ENCODE data around the gene BBOF1.
A peak's percentile ranks its signal among the peaks of the same experiment; 100 is the strongest.

BBOF1 gene

DNA sequence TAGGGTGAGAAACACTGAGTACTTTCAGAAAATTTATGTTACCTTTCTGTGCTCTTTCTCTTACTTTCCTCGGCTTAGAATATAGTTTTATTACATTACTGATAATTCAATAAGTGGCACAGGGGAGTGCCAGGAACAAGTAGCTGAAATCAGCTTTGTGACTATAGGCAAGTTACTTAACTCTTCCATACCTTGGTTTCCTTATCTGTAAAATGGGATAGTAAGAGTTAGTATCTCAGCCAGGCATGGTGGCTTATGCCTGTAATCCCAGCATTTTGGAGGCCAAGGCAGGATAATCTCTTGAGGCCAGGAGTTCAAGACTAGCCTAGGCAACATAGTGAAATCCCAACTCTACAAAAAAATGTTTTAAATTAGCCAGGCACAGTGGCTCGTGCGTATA is 15.4 kb downstream of the BBOF1 start:
- no peak for DNase-seq

DNA sequence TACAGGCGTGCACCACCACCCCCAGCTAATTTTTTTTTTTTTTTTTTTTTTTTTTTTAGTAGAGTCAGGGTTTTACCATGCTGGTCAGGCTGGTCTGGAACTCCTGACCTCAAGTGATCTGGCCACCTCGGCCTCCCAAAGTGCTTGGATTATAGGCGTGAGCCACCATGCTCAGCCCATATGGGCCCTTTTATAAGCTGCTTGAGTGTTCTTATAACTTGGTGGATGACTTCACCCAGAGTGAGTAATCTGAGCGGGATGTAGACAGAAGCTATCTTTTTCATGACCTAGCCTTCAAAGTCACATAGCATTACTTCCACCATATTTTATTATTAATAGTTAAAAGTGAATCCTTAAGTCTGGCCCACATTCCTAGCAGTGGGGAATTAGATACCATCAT is 16.4 kb downstream of the BBOF1 start:
- DNase-seq, result peak; percentile 11

DNA sequence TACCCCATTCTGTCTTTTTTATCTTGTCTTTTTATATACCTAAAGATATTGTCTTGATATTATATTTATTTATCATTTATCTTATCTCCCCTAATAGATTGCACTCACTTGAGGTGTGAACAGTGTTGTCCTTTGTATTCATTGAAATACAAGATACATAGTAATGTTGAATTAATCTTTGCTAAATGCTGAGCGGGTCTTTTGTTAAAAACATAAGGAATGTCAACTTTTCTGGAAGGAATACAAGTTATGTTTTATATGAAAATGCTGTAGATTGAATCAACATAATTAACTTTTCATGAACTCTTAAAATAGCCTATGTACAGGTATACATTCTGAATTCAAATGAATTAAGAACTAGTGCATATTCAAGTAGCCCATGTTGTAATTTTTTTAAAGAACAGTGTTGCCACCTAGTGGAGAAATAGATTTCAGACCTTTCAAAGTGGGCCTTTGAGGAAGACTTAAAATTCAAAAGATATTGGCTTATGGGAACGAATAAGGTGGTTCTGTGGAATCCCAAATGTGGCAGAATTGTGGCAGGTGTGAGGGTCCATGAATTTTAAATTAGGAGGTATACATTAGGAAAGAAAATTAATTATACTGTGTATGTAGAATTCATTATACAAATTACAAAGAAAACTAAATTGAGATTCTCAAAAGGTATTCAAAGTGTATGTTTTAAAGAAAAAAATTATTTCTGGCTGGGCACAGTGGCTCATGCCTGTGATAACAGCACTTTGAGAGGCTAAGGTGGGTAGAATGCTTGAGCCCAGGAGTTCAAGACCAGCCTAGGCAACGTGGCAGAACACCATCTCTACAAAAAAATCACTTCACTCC is 19.1 kb downstream of the BBOF1 start:
- peak; percentile 59 for DNase-seq

DNA sequence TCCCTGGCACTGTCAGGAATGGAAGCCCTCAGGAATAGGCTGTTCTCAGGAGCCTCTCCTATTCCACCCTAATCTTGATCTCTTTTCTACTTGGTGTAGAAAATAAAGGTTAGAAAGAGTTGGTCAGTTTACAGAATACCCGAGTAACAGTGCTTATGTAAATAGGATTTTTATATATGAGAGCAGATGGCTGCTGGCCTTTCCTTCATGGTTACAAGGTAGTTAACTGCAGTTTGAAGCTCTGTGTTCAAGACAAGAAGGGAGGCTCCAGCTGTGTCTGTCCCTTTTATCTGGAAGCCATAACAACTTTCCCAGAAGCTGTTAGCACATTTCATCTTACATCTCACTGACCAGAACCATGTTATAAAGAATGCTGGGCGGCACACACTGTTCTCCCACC is 23.1 kb downstream of the BBOF1 start:
- DNase-seq, result no peak

DNA sequence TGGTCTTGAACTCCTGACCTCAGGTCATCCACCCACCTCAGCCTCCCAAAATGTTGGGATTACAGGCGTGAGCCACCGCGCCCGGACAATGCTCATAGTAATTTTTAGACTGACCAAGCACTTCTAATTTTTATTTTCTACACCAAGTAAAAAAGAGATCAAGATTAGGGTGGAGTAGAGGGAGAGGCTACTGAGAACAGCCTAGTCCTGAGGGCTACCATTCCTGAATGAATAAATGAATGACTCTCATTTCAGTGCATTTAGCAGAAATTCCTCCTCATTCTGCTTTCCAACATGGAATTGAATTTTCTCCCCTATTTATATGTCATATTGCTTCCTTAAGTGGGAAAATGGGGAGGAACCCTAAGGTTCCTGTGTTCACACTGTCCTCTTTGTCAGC is 26.4 kb downstream of the BBOF1 start:
- DNase-seq, result no peak

DNA sequence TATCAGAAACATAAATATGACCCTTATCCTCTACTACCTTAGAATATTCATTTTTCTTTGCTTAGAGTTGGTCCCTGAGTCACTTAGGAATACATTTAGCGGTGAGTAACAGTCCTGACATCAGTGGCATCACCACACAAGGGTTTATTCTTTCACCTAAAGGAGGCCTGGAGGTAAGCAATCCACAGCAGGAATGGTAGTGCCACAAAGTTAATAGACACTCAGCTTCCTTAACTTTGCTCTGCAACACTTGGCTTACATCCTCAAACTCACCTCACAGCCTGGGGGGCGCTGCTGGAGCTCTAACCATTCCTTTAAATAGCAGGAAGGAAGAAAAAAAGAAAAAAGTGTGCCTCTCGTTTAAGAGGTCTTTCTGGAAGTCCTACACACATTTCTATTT is 29.1 kb downstream of the BBOF1 start:
- no peak for DNase-seq

DNA sequence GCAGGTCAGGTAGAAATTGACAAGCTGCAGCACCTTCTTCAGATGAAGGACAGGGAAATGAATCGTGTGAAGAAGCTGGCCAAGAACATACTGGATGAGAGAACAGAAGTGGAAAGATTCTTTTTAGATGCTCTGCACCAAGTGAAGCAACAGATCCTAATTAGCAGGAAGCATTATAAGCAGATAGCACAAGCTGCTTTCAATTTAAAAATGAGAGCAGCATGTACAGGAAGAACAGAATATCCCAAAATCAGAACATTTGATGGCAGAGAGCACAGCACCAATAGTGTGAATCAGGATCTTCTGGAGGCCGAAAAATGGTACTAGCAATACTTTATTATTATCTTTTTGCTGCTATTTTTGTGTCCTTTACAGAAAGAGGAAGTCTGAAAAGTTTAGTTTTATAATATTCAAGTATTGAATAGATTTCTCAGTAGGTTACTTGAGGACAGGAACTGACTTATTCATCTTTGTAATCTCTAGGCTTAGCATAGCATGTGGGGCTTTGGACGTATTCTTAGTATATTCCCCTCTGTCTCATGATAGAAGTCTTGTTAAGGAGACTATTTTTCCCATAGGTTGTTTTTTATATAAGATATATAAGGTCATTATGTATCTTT is 30.8 kb downstream of the BBOF1 start:
- DNase-seq, result peak; percentile 24

DNA sequence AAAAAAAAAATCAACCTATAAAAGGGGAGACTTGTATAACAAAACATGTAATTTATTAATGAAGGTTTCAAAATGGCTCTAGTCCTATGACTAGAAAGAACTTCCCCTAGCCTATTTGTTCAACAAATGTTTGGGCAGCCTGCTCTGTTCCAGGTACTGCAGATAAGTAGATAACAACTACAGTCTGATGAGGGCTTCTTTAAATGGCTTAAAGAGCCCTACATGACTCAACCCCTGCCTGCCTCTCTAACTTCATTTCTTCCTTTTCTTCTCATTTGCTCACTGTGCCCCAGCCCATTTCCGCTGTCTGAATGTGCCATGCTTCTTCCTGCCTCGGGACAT is 43.6 kb downstream of the BBOF1 start:
- DNase-seq, result no peak

DNA sequence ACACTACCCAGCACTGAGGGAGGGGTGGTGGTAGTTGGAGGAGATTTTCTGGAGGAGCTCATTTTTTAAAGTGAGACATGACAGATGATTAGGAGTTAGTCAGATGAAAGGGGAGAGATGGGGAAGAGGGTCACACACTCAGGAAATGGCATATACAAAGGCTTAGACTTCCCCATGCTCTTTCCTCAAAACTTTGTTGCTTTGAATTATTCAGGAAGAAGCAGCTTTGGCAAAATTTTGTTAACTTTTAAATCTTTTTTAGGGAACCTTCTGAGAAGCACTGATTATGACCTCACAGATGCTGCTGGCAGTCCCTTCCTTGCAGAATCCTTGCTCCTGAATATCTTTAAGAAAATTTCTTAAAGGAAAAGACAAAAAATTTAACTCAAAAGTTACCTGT is 45.3 kb downstream of the BBOF1 start:
- peak; percentile 24 for DNase-seq

DNA sequence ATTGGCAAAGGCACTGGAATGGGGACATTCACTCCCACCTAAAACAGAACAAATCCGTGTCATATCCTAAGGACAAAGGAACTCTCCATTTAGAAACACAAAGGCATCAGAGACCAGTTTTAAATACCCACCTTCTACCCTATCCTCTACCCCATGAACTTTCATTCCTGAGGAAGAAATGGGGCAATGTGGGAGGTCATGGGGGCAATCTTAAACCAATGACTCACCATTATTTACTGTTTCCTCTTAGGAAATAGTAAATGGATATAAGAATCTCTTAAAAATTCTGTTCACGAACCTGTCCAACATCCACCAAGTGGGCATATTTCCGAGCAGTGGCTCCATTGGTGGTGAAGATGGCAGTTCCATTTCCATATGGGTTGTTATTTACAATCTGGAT is 45.7 kb downstream of the BBOF1 start:
- DNase-seq, result peak; percentile 51

DNA sequence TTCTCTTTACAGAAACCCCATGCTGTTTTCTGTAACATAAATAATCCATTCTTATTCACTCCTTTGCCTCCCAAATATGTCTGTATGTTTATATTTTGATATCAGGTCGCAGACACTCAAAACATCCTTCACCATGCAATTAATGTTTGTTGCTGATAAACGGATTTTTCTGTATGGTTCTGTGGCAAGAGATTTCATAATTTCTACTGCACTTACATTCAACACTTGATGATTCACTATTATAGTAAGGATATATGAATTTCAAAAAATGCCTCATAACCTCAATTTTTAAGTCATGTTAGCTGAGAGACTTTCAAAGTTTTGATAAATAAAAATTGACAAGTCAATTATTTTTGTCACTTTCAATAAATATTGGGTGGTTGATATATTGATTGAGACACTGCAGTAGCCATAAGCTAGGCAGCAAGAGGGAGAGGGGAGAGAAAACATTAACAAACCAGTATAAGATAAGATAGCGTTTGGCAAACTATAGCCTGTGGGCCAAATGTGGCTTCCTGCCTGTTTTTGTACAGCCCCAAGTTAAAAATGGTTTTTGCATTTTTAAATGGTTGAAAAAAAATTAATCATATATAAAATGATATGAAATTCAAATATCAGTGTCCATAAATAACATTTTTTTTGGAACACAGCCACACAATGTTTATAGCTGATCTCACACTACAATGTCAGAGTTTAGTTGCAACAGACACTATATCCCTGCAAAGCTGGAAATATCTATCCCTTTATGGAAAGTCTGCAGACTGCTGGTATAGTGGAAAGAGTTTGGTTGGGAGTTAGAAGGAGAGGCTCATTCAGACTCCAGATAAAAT is 46.8 kb downstream of the BBOF1 start:
- DNase-seq, result no peak

DNA sequence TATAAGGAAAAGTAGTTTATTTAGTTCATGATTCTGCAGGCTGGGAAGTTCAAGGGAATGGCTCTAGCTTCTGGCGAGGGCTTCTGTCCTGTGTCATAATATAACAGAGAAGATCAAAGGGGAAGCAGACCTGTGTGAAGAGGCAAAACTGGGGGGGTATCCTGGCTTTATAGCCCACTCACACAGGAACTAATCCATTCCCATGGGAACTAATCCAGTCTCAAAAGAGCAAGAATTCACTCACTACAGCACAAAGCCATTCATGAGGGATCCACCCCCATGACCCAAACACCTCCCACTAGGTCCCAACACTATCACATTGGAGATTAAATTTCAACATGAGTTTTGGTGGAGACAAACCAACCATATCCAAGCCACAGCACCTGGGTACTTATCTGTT is 58.3 kb downstream of the BBOF1 start:
- no peak for DNase-seq

DNA sequence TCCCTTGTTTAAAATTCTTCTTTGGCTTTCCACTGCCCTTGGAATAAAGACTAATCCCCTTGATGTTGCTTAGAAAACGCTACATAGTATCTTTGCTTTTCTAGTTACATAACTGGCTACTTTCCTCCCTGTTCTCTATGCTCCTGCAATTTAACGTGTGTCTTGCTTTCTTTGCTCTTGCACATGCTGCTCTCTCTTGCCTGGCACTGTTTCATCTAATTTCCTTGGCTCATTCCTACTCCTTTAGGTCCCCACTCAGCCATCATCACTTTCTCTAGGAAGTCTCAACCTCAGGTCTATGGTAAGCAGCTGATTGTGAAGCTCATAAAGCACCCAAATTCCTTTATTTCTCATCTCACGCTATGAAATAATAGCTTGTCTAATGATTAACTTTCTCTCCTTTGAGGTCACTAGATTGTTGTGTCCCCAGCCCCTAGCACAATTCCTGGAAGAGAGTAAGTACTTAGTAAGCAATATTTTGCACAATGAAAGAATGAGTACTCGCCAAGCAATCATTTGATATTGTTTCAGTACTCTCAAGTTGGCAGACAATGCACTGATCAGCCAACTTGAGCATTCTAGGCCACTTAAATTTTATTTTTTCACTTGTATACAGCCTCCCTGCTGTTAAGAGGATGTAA is 61.8 kb downstream of the BBOF1 start:
- DNase-seq, result no peak

DNA sequence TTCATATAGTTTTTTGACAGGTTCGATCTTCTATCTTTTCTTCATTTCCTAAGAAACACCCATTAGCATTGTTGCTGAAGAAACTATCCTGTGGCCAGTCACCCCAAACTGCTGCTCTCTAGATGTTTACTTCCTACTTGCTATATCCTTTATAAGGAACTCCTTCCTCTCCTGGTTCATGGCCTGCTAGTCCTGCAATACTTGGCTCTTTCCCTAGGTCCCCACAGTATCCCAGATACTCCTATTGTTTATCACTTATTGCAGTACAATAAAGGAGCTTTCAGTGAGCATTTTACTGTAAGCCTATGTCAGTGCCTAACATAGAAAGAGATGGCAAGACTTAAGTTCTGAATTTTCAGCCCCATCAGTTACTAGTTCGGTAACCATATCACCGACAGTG is 62.3 kb downstream of the BBOF1 start:
- DNase-seq, result no peak

DNA sequence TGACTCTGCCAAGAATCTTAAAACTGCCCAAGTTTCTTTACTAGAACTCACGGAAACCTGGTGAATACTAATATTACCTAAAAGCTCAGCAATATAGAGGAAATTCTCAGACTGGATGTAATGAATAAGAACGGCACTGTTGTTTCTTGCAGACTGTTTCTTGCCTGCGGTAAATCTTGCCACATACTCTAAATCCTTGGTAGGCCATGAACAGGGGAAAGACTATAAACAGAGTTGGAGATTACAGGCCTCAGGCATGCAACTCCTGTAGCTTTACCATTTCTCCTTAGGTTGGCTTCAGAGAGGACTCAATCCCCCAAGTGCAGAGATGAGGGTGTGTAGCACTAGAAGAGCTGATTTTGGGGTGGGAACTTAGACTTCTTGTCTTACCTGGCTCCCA is 64.0 kb downstream of the BBOF1 start:
- no peak for DNase-seq

DNA sequence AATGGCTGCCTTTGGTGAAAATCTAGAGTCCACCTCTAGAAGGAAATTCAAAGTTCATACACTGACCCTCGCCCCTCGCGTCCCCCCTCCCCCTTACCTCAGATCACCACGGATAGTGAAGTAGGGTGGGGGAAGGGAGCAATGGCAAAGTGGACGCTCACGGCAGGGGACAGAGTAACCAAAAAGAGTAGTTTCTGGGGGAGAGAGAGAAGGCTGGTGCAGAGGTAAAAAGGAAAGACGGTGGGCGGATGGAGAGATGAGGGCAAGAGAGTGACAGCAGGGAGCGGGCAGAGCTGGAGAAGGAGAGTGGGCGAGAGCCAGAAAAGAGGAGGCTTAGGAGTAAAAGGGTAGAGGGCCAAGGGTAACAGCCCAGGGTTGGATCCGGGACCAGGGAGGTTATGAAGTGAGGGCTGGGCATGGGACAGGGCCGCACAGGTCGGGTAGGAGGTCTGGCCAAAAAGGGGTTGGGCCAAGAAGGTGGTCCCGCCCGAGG is 64.7 kb downstream of the BBOF1 start:
- no peak for DNase-seq

DNA sequence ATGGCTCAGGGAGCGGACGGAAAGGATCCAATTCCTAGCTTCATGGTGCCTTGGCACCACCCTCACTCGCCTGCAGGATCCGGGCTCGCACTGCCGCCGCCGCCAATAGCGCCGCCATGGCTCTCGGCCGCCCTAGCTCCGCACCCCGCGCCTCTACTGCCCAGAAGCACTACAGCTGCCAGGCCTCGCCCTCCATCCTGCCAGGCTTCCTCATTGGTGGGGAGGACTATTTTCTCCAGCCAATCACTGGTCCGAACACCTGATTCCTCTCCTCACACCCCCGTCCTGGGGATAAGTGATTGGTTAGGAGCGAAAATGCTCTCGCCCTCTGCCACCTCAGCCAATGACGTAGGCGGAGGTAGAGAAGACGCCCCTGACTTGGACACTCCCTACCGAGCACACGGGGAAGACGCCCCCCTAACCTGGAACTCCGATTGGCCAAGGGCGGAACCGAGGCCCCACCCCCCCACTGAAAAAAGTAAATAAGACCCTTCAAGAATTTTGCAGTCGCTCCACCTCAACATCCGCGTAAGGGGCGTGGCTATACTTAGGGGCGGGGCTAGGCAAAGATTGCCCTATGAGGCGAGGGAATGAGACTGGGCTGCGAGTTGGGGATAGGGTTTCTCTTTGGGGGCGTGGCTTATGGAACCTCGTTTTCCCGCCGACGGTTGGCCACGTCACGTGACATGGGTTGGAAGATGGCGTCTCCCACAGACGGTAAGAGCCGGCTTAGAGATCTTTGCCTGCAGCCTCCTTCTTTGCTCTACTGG is 65.3 kb downstream of the BBOF1 start, which contains the start of the genes ALDH6A1 and LIN52:
ALDH6A1 (minus strand) TSS at position 177 of the 770 bp plus-strand sequence; CDS start at position 118, 59 bp downstream.
LIN52 (plus strand) TSS at position 680 of the 770 bp plus-strand sequence; CDS start at position 699, 19 bp downstream.
- peak; percentile 100 for DNase-seq

DNA sequence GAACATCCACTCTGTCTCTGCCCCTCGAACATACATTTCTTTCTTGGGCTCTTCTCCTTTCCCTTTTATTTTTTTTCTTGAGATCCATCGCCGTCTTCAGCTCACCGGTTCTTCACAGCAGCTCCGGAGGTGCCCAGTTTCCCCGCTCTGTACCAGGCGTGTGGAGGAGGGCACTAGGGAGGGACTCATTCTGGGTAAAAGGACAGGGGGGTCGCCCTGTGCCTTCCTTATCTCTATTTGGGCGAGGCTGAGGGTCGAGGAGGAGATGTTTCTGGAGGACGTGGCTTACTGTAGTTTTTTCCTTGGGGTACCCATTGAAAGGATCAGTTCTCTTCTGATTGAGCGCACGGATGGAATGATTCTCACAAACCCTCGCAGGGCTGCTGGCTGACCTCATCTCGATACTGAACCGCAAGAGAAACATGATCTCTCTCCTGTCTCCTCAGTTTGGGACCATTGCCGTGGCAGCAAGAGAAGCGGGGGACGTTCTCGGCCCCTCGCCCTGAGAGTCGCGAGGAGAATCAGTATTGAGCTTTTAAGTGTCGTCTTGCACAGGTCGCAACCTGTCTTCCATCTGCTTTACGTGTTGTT is 66.0 kb downstream of the BBOF1 start:
- peak; percentile 11 for DNase-seq

DNA sequence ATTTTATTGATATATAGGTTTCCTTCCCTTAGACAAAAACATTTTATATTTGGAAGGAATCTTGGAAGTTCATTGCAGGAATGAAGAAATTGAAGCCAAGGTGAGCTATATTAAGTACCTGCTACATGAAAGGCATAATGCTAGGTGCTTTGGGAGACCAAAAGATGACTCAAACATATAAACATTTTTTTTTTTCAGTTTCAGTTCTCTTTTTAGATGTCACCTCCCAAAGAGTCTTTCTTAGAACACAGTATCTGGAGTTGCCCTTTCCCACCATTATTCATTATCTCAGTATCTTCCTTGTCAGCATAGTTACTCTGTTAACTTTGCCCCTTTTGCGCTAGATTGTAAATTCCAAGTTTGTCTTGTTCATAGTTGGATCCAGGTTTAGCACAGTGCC is 66.7 kb downstream of the BBOF1 start:
- DNase-seq, result peak; percentile 35

DNA sequence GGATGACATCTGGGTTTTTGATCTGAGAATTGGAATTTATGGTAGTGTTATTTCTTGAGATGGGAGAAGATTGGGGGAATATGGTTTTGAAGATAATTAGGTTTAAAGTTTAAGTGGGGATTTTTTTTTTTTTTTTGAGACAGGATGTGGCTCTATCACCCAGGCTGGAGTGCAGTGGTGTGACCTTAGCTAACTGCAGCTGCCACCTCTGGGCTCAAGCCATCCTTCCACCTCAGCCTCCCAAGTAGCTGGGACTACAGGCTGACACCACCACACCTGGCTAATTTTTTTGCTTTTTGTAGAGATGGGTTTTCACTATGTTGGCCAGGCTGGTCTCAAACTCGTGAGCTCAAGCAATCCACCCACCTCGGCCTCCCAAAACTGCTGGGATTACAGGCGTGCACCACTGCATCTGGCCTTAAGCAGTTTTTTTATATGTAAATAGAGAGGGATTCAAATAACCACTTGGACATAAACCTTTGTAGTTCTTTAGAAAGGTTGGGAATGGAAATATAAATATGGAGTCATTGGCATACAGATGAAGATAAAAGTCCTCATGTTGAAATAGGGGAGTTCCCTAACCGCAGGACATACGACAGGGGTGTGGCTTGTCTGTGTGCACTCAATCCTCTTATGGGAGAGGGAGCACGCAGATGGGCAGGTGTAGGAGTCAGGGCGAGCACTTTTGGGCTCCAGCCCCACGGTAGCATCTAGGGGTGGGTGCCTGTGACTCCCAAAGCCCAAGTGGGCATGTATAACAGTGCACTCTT is 70.3 kb downstream of the BBOF1 start:
- DNase-seq, result peak; percentile 34

DNA sequence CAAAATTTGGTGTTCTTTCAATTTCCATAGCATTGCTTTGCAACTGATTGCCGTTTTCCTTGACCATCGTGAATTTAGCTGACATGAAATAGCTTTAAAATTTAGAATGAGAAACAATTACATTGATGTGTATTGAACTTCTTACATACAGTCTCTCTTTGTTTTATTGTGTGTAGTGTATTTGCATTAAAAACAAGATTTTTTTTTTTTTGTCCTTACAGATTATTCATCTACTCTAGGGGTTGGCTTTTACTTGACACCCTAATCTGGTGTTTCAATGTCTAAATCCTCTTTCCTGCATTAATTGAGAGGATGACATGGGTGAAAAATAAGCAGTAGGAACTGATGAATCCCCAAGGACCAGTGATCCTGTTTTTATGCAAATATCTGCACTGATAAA is 86.2 kb downstream of the BBOF1 start:
- no peak for DNase-seq
